LNCaP clone FGC (cell line): ENCODE measurements around the gene CIB2.

Source experiments
- DNase-seq: peaks from one replicate; pipeline ENCODE4 v3.0.0-alpha.2; 2011; ENCODE audit warnings: low read depth
- H3K4me3 ChIP-seq: 2 replicates; pipeline ENCODE4 v1.5.1; 2011; ENCODE audit warnings: mild to moderate bottlenecking, low read depth, low read length, control low read depth
- TF ChIP-seq, protein P1 (sequence below): IDR thresholded peaks from 2 replicates; pipeline ENCODE4 v1.5.1; 2012; ENCODE audit warnings: mild to moderate bottlenecking; ENCODE audit not compliant: control insufficient read depth, insufficient read depth; ENCODE audit errors: extremely low read depth

Gene CIB2

DNA sequence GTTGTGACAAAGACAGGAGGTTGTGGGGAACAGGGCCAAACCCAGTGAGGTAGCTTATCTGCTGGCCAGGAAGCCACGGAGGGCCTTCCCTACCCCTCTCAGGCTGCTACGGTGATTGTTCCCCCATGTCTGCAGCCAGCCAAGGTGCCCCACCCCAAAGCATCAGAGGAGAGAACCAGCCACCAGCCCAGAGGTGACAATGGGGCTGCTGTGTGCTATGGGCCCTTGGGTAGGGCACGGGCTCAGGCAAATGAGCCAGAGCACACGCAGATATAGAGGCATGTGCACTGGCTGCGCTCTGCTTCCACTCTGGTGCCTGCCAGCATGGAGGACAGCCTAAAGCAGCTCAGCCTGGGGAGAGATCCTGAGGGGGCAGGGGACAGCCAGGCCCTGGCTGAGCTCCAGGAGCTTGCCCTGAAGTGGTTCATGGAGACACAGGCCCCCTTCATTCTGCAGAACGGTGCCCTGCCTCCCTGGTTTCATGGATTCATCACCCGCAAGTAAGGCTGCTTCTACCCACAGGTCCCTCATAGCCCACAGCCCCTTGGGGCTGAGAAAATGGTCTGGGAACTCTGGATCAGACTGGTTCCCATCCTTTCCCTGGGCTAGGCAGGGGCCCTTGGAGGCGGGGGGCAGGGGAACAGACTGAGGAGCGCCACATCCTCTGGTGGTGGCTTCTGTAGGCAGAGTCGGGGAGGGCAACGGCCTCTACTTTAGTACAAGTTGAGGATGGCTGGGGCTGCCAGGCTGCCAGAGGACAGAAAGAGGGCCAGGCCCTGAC is 38.8 kb downstream of the CIB2 start, which contains the start of gene SH2D7:
Gene SH2D7 (plus strand): TSS at position 301 of the 781 bp plus-strand sequence. CDS start 24 bp downstream, at position 325.
- no peak for DNase-seq
- TF ChIP-seq, protein P1, sequence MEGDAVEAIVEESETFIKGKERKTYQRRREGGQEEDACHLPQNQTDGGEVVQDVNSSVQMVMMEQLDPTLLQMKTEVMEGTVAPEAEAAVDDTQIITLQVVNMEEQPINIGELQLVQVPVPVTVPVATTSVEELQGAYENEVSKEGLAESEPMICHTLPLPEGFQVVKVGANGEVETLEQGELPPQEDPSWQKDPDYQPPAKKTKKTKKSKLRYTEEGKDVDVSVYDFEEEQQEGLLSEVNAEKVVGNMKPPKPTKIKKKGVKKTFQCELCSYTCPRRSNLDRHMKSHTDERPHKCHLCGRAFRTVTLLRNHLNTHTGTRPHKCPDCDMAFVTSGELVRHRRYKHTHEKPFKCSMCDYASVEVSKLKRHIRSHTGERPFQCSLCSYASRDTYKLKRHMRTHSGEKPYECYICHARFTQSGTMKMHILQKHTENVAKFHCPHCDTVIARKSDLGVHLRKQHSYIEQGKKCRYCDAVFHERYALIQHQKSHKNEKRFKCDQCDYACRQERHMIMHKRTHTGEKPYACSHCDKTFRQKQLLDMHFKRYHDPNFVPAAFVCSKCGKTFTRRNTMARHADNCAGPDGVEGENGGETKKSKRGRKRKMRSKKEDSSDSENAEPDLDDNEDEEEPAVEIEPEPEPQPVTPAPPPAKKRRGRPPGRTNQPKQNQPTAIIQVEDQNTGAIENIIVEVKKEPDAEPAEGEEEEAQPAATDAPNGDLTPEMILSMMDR: no peak
- no peak within 1 kb of the TSS for H3K4me3 ChIP-seq

GRCh38 chr15:78090422-78091063 is 40.7 kb downstream of the CIB2 start:
- DNase-seq: no peak
- no peak overlapping the region for H3K4me3 ChIP-seq
- TF ChIP-seq, protein P1: no peak

- no peak for DNase-seq
- TF ChIP-seq, protein P1: no peak
Observed at GRCh38 chr15:78088773-78089080, 42.5 kb downstream of the CIB2 start.

GRCh38 chr15:78087951-78088772 is 43.1 kb downstream of the CIB2 start:
- no peak overlapping the region for H3K4me3 ChIP-seq
- no peak for DNase-seq
- TF ChIP-seq, protein P1: no peak

More at GRCh38 chr15:78088773-78089080, 42.5 kb downstream of the CIB2 start:
- H3K4me3 ChIP-seq: no peak overlapping the region

DNA sequence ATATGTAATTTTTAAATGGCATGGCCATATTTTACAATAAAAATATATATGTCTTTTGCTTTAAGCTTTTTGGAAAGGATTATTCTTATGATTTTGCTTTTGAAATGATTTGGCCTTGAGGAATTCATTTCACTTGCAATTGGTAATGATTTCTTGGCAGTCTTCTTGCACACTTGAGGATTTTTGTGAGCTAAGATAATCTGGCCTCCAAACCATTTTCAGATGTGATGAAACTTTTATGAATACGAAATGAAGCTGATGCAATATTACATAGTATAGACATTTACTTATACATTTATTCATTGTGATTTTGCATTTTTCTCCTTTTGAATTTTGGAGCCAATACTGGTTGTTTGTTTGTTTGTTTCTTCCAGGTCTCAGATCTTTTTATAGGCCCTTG is 45.3 kb downstream of the CIB2 start:
- H3K4me3 ChIP-seq: no peak overlapping the region
- no peak for DNase-seq
- TF ChIP-seq, protein P1: no peak

GRCh38 chr15:78084449-78084750 is 46.8 kb downstream of the CIB2 start:
- no peak overlapping the region for H3K4me3 ChIP-seq
- no peak for DNase-seq
- TF ChIP-seq, protein P1: no peak
